ENCODE data around the gene PDCD10.

Gene PDCD10

DNA sequence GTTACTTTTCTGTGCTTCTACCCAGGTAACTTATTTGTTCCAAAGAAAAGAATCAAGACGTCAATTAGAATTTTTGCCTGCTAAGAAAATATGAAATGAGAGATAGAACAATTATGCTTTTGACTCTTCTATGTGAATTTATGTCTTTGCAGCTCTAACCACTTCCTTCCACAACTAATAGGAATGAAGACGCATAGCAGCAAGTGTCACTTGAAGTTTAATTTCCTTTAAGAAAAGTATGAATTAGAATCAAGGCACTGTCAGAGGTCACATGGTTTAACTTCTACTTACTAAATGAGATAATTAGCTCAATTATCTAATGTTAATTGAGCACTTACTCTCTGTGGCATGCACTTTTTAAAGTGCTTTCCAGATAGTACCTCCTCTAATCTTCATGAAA lies 84.2 kb downstream of the PDCD10 start:
- H3K9me3 ChIP-seq (ENCODE audit: severe bottlenecking) = no peaks in the 10 kb centered on the region
- DNase-seq = no peak
- TF ChIP-seq, protein P1, sequence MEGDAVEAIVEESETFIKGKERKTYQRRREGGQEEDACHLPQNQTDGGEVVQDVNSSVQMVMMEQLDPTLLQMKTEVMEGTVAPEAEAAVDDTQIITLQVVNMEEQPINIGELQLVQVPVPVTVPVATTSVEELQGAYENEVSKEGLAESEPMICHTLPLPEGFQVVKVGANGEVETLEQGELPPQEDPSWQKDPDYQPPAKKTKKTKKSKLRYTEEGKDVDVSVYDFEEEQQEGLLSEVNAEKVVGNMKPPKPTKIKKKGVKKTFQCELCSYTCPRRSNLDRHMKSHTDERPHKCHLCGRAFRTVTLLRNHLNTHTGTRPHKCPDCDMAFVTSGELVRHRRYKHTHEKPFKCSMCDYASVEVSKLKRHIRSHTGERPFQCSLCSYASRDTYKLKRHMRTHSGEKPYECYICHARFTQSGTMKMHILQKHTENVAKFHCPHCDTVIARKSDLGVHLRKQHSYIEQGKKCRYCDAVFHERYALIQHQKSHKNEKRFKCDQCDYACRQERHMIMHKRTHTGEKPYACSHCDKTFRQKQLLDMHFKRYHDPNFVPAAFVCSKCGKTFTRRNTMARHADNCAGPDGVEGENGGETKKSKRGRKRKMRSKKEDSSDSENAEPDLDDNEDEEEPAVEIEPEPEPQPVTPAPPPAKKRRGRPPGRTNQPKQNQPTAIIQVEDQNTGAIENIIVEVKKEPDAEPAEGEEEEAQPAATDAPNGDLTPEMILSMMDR (IDR thresholded peaks at IDR 0.05; ENCODE audit: low read depth, low read length) = no peak
- no peak overlapping the region for H3K4me3 ChIP-seq (ENCODE audit: low read depth, low read length)
- no peaks in the 10 kb centered on the region for H3K27me3 ChIP-seq (ENCODE audit: insufficient read depth, low read depth, severe bottlenecking)
- H3K36me3 ChIP-seq = no peaks in the 10 kb centered on the region
- H3K27ac ChIP-seq = no peak overlapping the region

DNA sequence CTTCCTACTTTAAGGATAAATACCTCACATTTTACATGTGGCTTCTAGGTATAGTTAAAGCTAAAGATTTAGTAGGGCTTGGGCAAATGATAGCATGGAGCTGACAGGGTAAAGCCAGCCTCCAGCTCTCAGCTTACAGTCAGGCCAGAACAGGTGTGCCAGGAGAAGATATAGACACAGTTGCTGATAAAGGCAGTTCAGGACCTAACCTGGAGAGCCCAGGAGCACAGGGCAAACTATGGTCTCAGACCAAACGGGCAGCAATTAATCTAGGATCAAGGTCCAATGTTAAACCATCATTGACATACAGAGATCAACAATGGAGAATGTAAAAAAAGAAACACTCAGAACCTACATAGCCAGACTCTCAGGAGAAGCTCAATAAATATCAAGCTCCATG lies 84.9 kb downstream of the PDCD10 start:
- Histone ChIP-seq H3K9me3 (ENCODE audit: severe bottlenecking) (no peaks in the 10 kb centered on the region), H3K27me3 (ENCODE audit: insufficient read depth, low read depth, severe bottlenecking) (no peaks in the 10 kb centered on the region), H3K36me3 (no peaks in the 10 kb centered on the region), H3K4me3 (ENCODE audit: low read depth, low read length) (no peak overlapping the region), H3K27ac (no peak overlapping the region)
- TF ChIP-seq, protein P1 (IDR thresholded peaks at IDR 0.05; ENCODE audit: low read depth, low read length) = no peak
- no peak for DNase-seq

DNA sequence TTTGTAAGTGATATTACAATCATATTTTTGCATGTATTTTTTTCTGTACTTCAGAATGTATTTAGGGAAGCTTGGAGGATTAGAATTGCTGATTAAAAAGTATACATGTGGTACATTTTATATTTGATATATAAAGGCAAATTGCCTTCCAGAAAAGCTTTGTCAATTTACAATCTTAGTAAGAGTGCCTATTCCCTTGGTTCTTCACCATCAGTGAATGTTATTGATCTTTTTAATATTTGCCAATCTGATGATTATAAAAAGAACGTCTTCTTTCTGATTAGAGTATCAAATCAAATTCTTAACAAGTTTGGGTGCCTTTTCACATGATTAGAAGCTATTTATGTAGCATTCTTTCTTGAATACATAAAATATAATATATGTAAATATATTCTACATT lies 90.1 kb downstream of the PDCD10 start:
- TF ChIP-seq, protein P1 (IDR thresholded peaks at IDR 0.05; ENCODE audit: low read depth, low read length) = no peak
- no peaks in the 10 kb centered on the region for H3K36me3 ChIP-seq
- no peaks in the 10 kb centered on the region for H3K27me3 ChIP-seq (ENCODE audit: insufficient read depth, low read depth, severe bottlenecking)
- H3K27ac ChIP-seq = no peak overlapping the region
- H3K4me3 ChIP-seq (ENCODE audit: low read depth, low read length) = no peak overlapping the region
- H3K9me3 ChIP-seq (ENCODE audit: severe bottlenecking) = no peaks in the 10 kb centered on the region
- DNase-seq = no peak

All from WERI-Rb-1 (cell line).